Neutrophil (primary cell): ENCODE data around the gene TENT4A.

Source experiments
- H3K27ac ChIP-seq: fragments of 200-600 bp; sonication (generic); 2 replicates; pipeline ENCODE4 v1.5.1; 2016; ENCODE audit warnings: mild to moderate bottlenecking, moderate library complexity
- H3K27me3 ChIP-seq: fragments of 200-600 bp; sonication (generic); 2 replicates; pipeline ENCODE4 v1.6.0; 2016; ENCODE audit warnings: mild to moderate bottlenecking
- H3K36me3 ChIP-seq: fragments of 200-600 bp; sonication (generic); 2 replicates; pipeline ENCODE4 v1.5.1; 2017
- H3K4me1 ChIP-seq, 2 experiments: fragments of 200-600 bp in 1 of 2; sonication (generic) in 1 of 2; 1 replicate in 1 of 2; 2 replicates in 1 of 2; pipeline versions ENCODE4 v1.5.1 to v1.6.1; 2013 to 2016; ENCODE audit warnings: low read depth in 1 of 2, low read length in 1 of 2, mild to moderate bottlenecking in 1 of 2, moderate library complexity in 1 of 2; ENCODE audit not compliant: control insufficient read depth in 1 of 2, insufficient read depth in 1 of 2
- H3K4me3 ChIP-seq, 2 experiments: fragments of 200-600 bp in 1 of 2; sonication (generic) in 1 of 2; 1 replicate in 1 of 2; 2 replicates in 1 of 2; pipeline ENCODE4 v1.5.1; 2013 to 2016; ENCODE audit warnings: low read depth in 1 of 2, low read length in 1 of 2, mild to moderate bottlenecking in 1 of 2, moderate library complexity in 1 of 2
- H3K9me3 ChIP-seq: fragments of 200-600 bp; sonication (generic); 2 replicates; pipeline ENCODE4 v1.5.1; 2016
- CTCF ChIP-seq: fragments of 200-600 bp; sonication (generic); IDR thresholded peaks from 2 replicates; pipeline ENCODE4 v1.5.1; 2016; ENCODE audit warnings: antibody characterized with exemption

TENT4A gene

GRCh38 chr5:6686915-6687409, 26.3 kb upstream of the TENT4A start:
- Histone ChIP-seq H3K36me3 (no peaks in the 10 kb centered on the region), H3K4me1 (no peaks in the 10 kb centered on the region), H3K27me3 (peaks cover 96% of the 10 kb centered on the region), H3K4me3 (no peak overlapping the region), H3K9me3 (no peaks in the 10 kb centered on the region), H3K27ac (no peak overlapping the region)
- TF ChIP-seq CTCF = no peak

DNA sequence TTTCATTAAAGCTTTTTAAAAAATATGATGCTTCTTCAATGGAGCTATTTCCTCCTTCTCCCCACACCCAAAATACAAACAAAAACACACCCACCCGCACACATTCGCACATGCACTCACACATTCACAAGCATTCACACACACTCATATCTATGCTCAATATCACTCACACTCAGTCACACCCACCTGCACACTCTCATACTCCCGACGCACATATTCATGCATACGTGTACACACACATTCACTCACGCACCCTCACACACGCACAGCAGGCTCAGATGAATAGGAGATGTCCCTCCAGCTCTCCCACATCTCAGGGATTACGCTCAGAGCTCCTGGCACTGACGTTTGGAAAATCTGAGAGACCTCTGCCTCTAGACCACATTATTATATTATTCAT, 25.7 kb upstream of the TENT4A start:
- peaks cover 96% of the 10 kb centered on the region for H3K27me3 ChIP-seq

DNA sequence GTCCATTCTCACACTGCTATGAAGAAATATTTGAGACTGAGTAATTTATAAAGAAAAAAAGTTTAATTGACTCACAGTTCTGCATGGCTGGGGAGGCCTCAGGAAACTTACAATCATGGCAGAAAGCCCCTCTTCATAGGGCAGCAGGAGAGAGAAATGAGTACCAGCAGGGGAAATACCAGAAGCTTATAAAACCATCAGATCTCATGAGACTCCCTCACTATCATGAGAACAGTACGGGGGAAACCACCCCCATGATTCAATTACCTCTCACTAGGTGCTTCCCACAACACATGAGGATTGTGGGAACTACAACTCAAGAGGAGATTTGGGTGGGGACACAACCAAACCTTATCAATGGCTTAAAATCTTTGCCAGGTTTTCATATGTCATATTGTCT, 20.3 kb upstream of the TENT4A start:
- no peak for TF ChIP-seq CTCF
- no peaks in the 10 kb centered on the region for H3K9me3 ChIP-seq
- H3K27me3 ChIP-seq = peaks cover 93% of the 10 kb centered on the region
- no peaks in the 10 kb centered on the region for H3K4me1 ChIP-seq
- no peak overlapping the region for H3K4me3 ChIP-seq
- no peak overlapping the region for H3K27ac ChIP-seq
- H3K36me3 ChIP-seq = no peaks in the 10 kb centered on the region

More for the DNA sequence above, 25.7 kb upstream of the TENT4A start:
- no peak overlapping the region for H3K27ac ChIP-seq
- H3K4me3 ChIP-seq = no peak overlapping the region
- H3K9me3 ChIP-seq = no peaks in the 10 kb centered on the region
- H3K36me3 ChIP-seq = no peaks in the 10 kb centered on the region
- TF ChIP-seq CTCF = no peak
- no peaks in the 10 kb centered on the region for H3K4me1 ChIP-seq

DNA sequence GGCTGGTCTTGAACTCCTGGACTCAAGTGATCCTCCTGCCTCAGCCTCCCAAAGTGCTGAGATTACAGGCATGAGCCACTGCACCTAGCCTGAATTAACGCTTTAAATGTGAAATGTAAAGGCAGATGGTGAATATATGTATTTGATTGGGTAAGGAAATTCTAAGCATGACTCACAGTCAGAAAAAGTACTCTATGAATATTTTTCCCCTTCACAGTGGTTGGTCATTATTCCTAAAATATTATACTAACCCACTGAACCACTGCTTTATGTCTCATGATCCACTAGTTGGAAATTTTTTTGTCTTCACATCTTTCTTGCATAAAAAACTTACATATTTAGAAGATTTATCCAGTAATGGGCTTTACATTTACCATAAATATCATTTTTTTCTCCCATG, 14.5 kb upstream of the TENT4A start:
- Histone ChIP-seq H3K27ac (no peak overlapping the region), H3K4me1 (peaks cover 3% of the 10 kb centered on the region in 2 experiments), H3K36me3 (no peaks in the 10 kb centered on the region), H3K27me3 (peaks cover 85% of the 10 kb centered on the region), H3K4me3 (no peak overlapping the region), H3K9me3 (no peaks in the 10 kb centered on the region)
- TF ChIP-seq CTCF = no peak

DNA sequence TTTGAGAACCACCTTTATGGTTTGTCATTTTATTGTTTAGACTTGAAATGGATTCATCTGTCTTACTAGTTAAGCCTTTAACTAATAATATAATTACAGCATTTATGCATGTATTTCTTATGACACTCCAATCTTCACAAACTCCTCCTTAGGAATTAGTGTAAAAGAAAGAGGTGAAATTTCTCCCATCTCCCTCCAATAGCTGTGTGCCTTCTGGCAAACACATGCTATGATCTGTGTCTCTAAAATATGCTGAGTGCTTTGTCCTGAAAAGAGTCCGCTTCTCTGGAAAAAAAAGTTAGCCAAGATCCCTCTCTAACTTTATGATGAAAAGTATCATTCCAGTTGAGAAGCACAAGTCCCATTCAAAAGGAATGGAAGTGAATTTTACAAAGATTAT, 13.9 kb upstream of the TENT4A start:
- Histone ChIP-seq H3K4me3 (no peak overlapping the region), H3K27me3 (peaks cover 81% of the 10 kb centered on the region), H3K36me3 (no peaks in the 10 kb centered on the region), H3K9me3 (no peaks in the 10 kb centered on the region), H3K27ac (no peak overlapping the region), H3K4me1 (peaks cover 10% of the 10 kb centered on the region in 2 experiments)
- no peak for TF ChIP-seq CTCF
